CD4-positive, alpha-beta memory T cell (primary cell): ENCODE results near the gene OST4. TPM values are rescaled to one million over a fixed set of nuclear protein-coding genes. Genes with fewer than 3 reads are reported as not detected.

Experiments used
- CTCF ChIA-PET: fragments of 350-600 bp; sonication (Branson Sonifier 250); formaldehyde crosslinking; loops from one replicate; lab custom pipeline; 2021; ENCODE audit warnings: inconsistent platforms; ENCODE audit not compliant: partially characterized antibody; lab: Charles Lee
- POLR2A ChIA-PET: fragments of 350-600 bp; sonication (Branson Sonifier 250); formaldehyde crosslinking; loops from one replicate; lab custom pipeline; 2021; ENCODE audit not compliant: partially characterized antibody; lab: Charles Lee
- DNase-seq, 5 donors: peaks; one replicate each; pipeline versions ENCODE4 v3.0.0 to v3.0.0-alpha.2; 2020 to 2022; ENCODE audit warnings: mixed read lengths in 1 of 5
- H3K27ac ChIP-seq: one replicate; pipeline ENCODE4 v1.7.0; 2013; ENCODE audit warnings: low read depth, low read length
- H3K27me3 ChIP-seq: 2 replicates; pipeline ENCODE4 v1.7.0; 2013; ENCODE audit warnings: mild to moderate bottlenecking, low read length, moderate library complexity; ENCODE audit not compliant: insufficient read depth
- H3K36me3 ChIP-seq: 2 replicates; pipeline ENCODE4 v1.7.0; 2013; ENCODE audit warnings: mild to moderate bottlenecking, low read length, moderate library complexity; ENCODE audit not compliant: insufficient read depth
- H3K4me1 ChIP-seq: 2 replicates; pipeline ENCODE4 v1.7.0; 2013; ENCODE audit warnings: mild to moderate bottlenecking, low read length, moderate library complexity; ENCODE audit not compliant: insufficient read depth
- H3K4me3 ChIP-seq, 2 donors: one replicate each; pipeline ENCODE4 v1.7.0; 2013; ENCODE audit warnings: low read length in 2 of 2, mild to moderate bottlenecking in 1 of 2
- H3K9me3 ChIP-seq, 2 donors: one replicate each; pipeline ENCODE4 v1.7.0; 2013; ENCODE audit warnings: low read length in 2 of 2, control low read depth in 1 of 2; ENCODE audit not compliant: control insufficient read depth in 1 of 2
- H3K27ac Mint-ChIP-seq, 7 donors: one replicate each; pipeline ENCODE4 v1.8.0; 2020 to 2021; ENCODE audit warnings: mixed read lengths in 7 of 7, mild to moderate bottlenecking in 6 of 7, inconsistent platforms in 3 of 7, moderate library complexity in 3 of 7
- H3K27me3 Mint-ChIP-seq, 2 donors: one replicate each; pipeline ENCODE4 v1.8.0; 2020 to 2021; ENCODE audit warnings: mixed read lengths in 2 of 2
- H3K36me3 Mint-ChIP-seq, 2 donors: one replicate each; pipeline ENCODE4 v1.8.0; 2020 to 2021; ENCODE audit warnings: mixed read lengths in 2 of 2, inconsistent platforms in 1 of 2, mild to moderate bottlenecking in 1 of 2
- H3K4me1 Mint-ChIP-seq, 4 donors: one replicate each; pipeline ENCODE4 v1.8.0; 2020 to 2021; ENCODE audit warnings: mixed read lengths in 4 of 4, mild to moderate bottlenecking in 1 of 4
- H3K4me3 Mint-ChIP-seq, 8 donors: one replicate each; pipeline ENCODE4 v1.8.0; 2020 to 2021; ENCODE audit warnings: mixed read lengths in 8 of 8, mild to moderate bottlenecking in 7 of 8, moderate library complexity in 6 of 8, inconsistent platforms in 3 of 8
- H3K9me3 Mint-ChIP-seq, 8 donors: one replicate each; pipeline ENCODE4 v1.8.0; 2020 to 2021; ENCODE audit warnings: mixed read lengths in 8 of 8, mild to moderate bottlenecking in 5 of 8, inconsistent platforms in 3 of 8, moderate library complexity in 1 of 8
- intact Hi-C: fragments of 100-400 bp; cut with micrococcal nuclease; formaldehyde crosslinking; loops from one replicate; pipeline ENCODE4 v1.15.1; 2023
- polyA plus RNA-seq, 2 donors: library from polyadenylated mRNA; unstranded; fragments of 300-500 nt; fragmentation: Illumina TruSeq; gene quantifications; one replicate each; pipeline ENCODE4 v1.2.3, GENCODE V29; 2021
- total RNA-seq, 2 experiments: library from RNA; stranded (reverse); gene quantifications; one replicate each; pipeline ENCODE4 v1.2.3, GENCODE V29; 2021

Gene OST4
- total and polyA plus RNA-seq, 4 experiments from 2014 or later = 269 to 958 (median 587) TPM

DNA sequence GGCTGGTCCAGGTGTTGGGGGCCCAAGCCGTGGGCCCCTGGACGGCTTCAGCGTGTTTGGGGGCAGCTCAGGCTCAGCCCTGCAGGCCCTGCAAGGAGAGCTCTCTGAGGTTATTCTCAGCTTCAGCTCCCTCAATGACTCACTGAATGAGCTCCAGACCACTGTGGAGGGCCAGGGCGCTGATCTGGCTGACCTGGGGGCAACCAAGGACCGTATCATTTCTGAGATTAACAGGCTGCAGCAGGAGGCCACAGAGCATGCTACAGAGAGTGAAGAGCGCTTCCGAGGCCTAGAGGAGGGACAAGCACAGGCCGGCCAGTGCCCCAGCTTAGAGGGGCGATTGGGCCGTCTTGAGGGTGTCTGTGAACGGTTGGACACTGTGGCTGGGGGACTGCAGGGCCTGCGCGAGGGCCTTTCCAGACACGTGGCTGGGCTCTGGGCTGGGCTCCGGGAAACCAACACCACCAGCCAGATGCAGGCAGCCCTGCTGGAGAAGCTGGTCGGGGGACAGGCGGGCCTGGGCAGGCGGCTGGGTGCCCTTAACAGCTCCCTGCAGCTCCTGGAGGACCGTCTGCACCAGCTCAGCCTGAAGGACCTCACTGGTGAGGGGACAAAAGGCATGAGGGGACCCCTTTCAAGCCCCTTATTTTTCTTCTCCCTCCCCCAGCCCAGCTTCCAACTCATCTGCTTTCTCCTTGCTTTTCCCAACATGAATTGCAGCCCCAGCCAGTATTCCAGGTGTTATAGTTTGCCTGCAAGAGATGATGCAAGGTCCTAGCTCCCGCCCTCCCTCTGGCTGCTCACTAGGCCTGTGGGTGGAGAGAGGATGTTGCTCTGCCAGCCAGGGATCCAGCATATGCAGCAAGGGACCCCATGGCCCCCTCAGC, 12.2 kb upstream of the OST4 start:
- Histone ChIP-seq H3K4me3 (no peak overlapping the region), H3K36me3 (no peaks in the 10 kb centered on the region), H3K9me3 (no peaks in the 10 kb centered on the region), H3K27me3 (no peaks in the 10 kb centered on the region), H3K4me1 (peaks cover 41% of the 10 kb centered on the region), H3K27ac (no peak overlapping the region)
- Mint-ChIP-seq H3K9me3 (no peaks in the 10 kb centered on the region), H3K36me3 (peaks cover 0 to 2% of the 10 kb centered on the region in 2 donors), H3K4me3 (peak overlapping the region in 2 of 8 donors; percentile 58 to 61), H3K27me3 (no peaks in the 10 kb centered on the region), H3K4me1 (peaks cover 16 to 44% (median 31%) of the 10 kb centered on the region in 4 donors), H3K27ac (peak overlapping the region in 5 of 7 donors; percentile 66 to 89 (median 85))
- ChIA-PET POLR2A (interaction anchor here (0.7 to 18.9 kb wide), 5 partner anchors 12 to 345 kb away, joined by 3 to 402 read pairs (median 4); partner anchors contain the start of genes AGBL5, NRBP1 and OST4), CTCF (interaction anchor here (1.5 to 8.4 kb wide), 3 partner anchors 11 to 33 kb away, joined by 5 to 46 read pairs (median 7); partner anchors contain the start of genes AGBL5 and OST4)
- intact Hi-C loops = no loop called here
- DNase-seq = no peak

DNA sequence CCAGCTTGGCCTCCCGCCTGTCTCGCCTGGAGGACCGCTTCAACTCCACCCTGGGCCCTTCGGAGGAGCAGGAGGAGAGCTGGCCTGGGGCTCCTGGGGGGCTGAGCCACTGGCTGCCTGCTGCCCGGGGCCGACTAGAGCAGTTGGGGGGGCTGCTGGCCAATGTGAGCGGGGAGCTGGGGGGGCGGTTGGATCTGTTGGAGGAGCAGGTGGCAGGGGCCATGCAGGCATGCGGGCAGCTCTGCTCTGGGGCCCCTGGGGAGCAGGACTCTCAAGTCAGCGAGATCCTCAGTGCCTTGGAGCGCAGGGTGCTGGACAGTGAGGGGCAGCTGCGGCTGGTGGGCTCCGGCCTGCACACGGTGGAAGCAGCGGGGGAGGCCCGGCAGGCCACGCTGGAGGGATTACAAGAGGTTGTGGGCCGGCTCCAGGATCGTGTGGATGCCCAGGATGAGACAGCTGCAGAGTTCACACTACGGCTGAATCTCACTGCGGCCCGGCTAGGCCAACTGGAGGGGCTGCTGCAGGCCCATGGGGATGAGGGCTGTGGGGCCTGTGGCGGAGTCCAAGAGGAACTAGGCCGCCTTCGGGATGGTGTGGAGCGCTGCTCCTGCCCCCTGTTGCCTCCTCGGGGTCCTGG, 11.4 kb upstream of the OST4 start:
- peaks cover 0 to under 1% of the 10 kb centered on the region in 2 donors for H3K27me3 Mint-ChIP-seq
- intact Hi-C loops = no loop called here
- no peak overlapping the region for H3K4me3 Mint-ChIP-seq
- H3K36me3 ChIP-seq = no peaks in the 10 kb centered on the region
- H3K4me3 ChIP-seq = no peak overlapping the region
- H3K36me3 Mint-ChIP-seq = peaks cover 0 to 2% of the 10 kb centered on the region in 2 donors
- H3K4me1 ChIP-seq = peaks cover 41% of the 10 kb centered on the region
- no peaks in the 10 kb centered on the region for H3K9me3 ChIP-seq
- DNase-seq = no peak
- POLR2A ChIA-PET = interaction anchor here (0.6 to 18.9 kb wide), 7 partner anchors 11 to 346 kb away, joined by 3 to 402 read pairs (median 5); partner anchors contain the start of genes AGBL5, ATRAID, NRBP1 and OST4
- H3K27ac ChIP-seq = no peak overlapping the region
- H3K27ac Mint-ChIP-seq = no peak overlapping the region
- no peaks in the 10 kb centered on the region for H3K9me3 Mint-ChIP-seq
- H3K27me3 ChIP-seq = no peaks in the 10 kb centered on the region
- CTCF ChIA-PET = interaction anchor here (1.5 to 8.4 kb wide), 3 partner anchors 10 to 32 kb away, joined by 5 to 46 read pairs (median 7); partner anchors contain the start of genes AGBL5 and OST4
- peaks cover 17 to 45% (median 31%) of the 10 kb centered on the region in 4 donors for H3K4me1 Mint-ChIP-seq

DNA sequence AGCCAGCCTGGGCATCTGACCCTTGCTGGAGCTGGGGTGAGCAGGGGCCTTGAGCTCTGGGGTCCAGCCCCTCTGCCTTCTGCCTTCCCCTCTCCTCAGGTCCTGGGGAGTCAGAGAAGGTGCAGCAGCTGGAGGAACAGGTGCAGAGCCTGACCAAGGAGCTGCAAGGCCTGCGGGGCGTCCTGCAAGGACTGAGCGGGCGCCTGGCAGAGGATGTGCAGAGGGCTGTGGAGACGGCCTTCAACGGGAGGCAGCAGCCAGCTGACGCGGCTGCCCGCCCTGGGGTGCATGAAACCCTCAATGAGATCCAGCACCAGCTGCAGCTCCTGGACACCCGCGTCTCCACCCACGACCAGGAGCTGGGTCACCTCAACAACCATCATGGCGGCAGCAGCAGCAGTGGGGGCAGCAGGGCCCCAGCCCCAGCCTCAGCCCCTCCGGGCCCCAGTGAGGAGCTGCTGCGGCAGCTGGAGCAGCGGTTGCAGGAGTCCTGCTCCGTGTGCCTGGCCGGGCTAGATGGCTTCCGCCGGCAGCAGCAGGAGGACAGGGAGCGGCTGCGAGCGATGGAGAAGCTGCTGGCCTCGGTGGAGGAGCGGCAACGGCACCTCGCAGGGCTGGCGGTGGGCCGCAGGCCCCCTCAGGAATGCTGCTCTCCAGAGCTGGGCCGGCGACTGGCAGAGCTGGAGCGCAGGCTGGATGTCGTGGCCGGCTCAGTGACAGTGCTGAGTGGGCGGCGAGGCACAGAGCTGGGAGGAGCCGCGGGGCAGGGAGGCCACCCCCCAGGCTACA, 10.7 kb upstream of the OST4 start:
- H3K36me3 Mint-ChIP-seq = peaks cover 0 to 2% of the 10 kb centered on the region in 2 donors
- ChIA-PET CTCF (interaction anchor here (1.2 to 8.4 kb wide), 4 partner anchors 9 to 120 kb away, joined by 4 to 46 read pairs (median 6); partner anchors contain the start of genes AGBL5 and OST4), POLR2A (interaction anchor here (0.6 to 18.9 kb wide), 10 partner anchors 11 to 346 kb away, joined by 4 to 402 read pairs (median 6); partner anchors contain the start of genes AGBL5, ATRAID, NRBP1 and OST4)
- H3K27me3 ChIP-seq = no peaks in the 10 kb centered on the region
- no peak for DNase-seq
- H3K9me3 ChIP-seq = no peaks in the 10 kb centered on the region
- H3K27ac Mint-ChIP-seq = peak overlapping the region in 3 of 7 donors; percentile 89 to 97 (median 96)
- H3K9me3 Mint-ChIP-seq = no peaks in the 10 kb centered on the region
- H3K4me3 Mint-ChIP-seq = peak overlapping the region in 3 of 8 donors; percentile 82 to 84 (median 83)
- peaks cover 0 to 2% of the 10 kb centered on the region in 2 donors for H3K27me3 Mint-ChIP-seq
- peaks cover 38% of the 10 kb centered on the region for H3K4me1 ChIP-seq
- H3K4me1 Mint-ChIP-seq = peaks cover 17 to 41% (median 27%) of the 10 kb centered on the region in 4 donors
- intact Hi-C loops = loop anchor here (1.0 to 2.0 kb wide), 4 partner anchors 11 to 289 kb away; partner anchors contain the start of genes AGBL5, EIF2B4, OST4 and SNX17
- peak overlapping the region; percentile 54 for H3K27ac ChIP-seq
- H3K36me3 ChIP-seq = no peaks in the 10 kb centered on the region
- peak overlapping the region in 1 of 2 donors; percentile 45 for H3K4me3 ChIP-seq

DNA sequence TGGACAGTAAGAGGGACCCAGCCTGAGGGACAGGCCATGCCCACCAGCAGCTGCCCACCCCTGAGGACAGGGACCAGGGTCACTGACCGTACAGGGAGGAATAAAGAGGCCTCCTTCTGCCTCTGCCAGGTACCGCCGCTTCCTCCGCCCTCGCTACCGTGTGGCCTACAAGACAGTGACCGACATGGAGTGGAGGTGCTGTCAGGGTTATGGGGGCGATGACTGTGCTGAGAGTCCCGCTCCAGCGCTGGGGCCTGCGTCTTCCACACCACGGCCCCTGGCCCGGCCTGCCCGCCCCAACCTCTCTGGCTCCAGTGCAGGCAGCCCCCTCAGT, 9.1 kb upstream of the OST4 start:
- ChIA-PET CTCF (interaction anchor here (1.0 to 8.4 kb wide), 3 partner anchors 8 to 118 kb away, joined by 4 to 46 read pairs (median 5); partner anchors contain the start of gene OST4), POLR2A (interaction anchor here (0.9 to 18.9 kb wide), 6 partner anchors 9 to 131 kb away, joined by 3 to 402 read pairs (median 9); partner anchors contain the start of genes AGBL5, ATRAID, OST4 and SLC5A6)
- no peaks in the 10 kb centered on the region for H3K36me3 Mint-ChIP-seq
- peaks cover 37% of the 10 kb centered on the region for H3K4me1 ChIP-seq
- no peaks in the 10 kb centered on the region for H3K9me3 ChIP-seq
- peak overlapping the region; percentile 54 for H3K27ac ChIP-seq
- peak overlapping the region in 5 of 7 donors; percentile 89 to 99 (median 98) for H3K27ac Mint-ChIP-seq
- no peak for DNase-seq
- no peaks in the 10 kb centered on the region for H3K9me3 Mint-ChIP-seq
- H3K27me3 ChIP-seq = no peaks in the 10 kb centered on the region
- H3K27me3 Mint-ChIP-seq = peaks cover 0 to 2% of the 10 kb centered on the region in 2 donors
- H3K36me3 ChIP-seq = no peaks in the 10 kb centered on the region
- H3K4me3 ChIP-seq = no peak overlapping the region
- peaks cover 17 to 42% (median 32%) of the 10 kb centered on the region in 4 donors for H3K4me1 Mint-ChIP-seq
- peak overlapping the region in 1 of 8 donors; percentile 80 for H3K4me3 Mint-ChIP-seq
- intact Hi-C loops = loop anchor here (2.0 kb wide), 1 partner anchor 290 kb away; the partner anchor contains the start of genes EIF2B4 and SNX17

DNA sequence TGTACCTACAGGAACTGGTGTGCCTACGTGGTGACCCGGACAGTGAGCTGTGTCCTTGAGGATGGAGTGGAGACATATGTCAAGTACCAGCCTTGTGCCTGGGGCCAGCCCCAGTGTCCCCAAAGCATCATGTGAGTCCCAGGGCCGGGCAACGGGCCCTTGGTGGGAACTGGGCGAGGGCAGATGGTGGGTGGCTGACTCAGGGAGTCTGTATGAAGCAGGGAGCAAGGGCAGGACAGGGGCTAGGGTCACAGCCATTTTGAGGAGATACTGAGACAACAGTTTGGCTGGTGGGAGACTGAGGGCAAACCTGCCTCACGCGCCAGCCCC, 8.7 kb upstream of the OST4 start:
- H3K4me1 Mint-ChIP-seq = peaks cover 17 to 42% (median 33%) of the 10 kb centered on the region in 4 donors
- H3K27ac Mint-ChIP-seq = peak overlapping the region in 3 of 7 donors; percentile 60 to 89 (median 70)
- no peak for DNase-seq
- H3K9me3 Mint-ChIP-seq = no peaks in the 10 kb centered on the region
- no peaks in the 10 kb centered on the region for H3K36me3 Mint-ChIP-seq
- Histone ChIP-seq H3K9me3 (no peaks in the 10 kb centered on the region), H3K36me3 (no peaks in the 10 kb centered on the region), H3K4me1 (peaks cover 37% of the 10 kb centered on the region), H3K27me3 (no peaks in the 10 kb centered on the region), H3K4me3 (no peak overlapping the region), H3K27ac (no peak overlapping the region)
- H3K4me3 Mint-ChIP-seq = peak overlapping the region in 1 of 8 donors; percentile 43
- ChIA-PET POLR2A (interaction anchor here (2.6 to 18.9 kb wide), 3 partner anchors 9 to 47 kb away, joined by 10 to 402 read pairs (median 187); partner anchors contain the start of genes AGBL5, OST4 and TMEM214), CTCF (no interaction called here)
- intact Hi-C loops = loop anchor here (2.0 kb wide), 1 partner anchor 291 kb away; the partner anchor contains the start of genes EIF2B4 and SNX17
- H3K27me3 Mint-ChIP-seq = peaks cover 0 to 2% of the 10 kb centered on the region in 2 donors
